OCI-LY7 (cell line): ENCODE data around the gene VAMP8. TPM values are rescaled to one million over a fixed set of nuclear protein-coding genes. Genes with fewer than 3 reads are reported as not detected.

Experiments used
- BruUV-seq: library from RNA; stranded (reverse); fragments of 400-500 nt; replicated peaks from 2 replicates; lab custom pipeline; 2021; lab: Mats Ljungman, UMichigan
- CTCF ChIA-PET: fragments of 300-600 bp; sonication (Branson Sonifier 250); formaldehyde crosslinking; loops from one replicate; lab custom pipeline; 2022; ENCODE audit warnings: antibody characterized with exemption; ENCODE audit not compliant: unreplicated experiment; lab: Charles Lee
- POLR2A ChIA-PET: fragments of 300-600 bp; sonication (Branson Sonifier 250); formaldehyde crosslinking; loops from one replicate; lab custom pipeline; 2022; ENCODE audit warnings: antibody characterized with exemption; lab: Charles Lee
- DNase-seq: peaks from one replicate; pipeline ENCODE4 v3.0.0-alpha.2; 2015; ENCODE audit warnings: low spot score
- H2AFZ ChIP-seq: fragments of 200-600 bp; sonication (generic), shearing (Covaris generic); 2 replicates; pipeline ENCODE4 v1.6.1; 2014; ENCODE audit warnings: mild to moderate bottlenecking, antibody characterized with exemption, low read length, moderate library complexity
- H3K27ac ChIP-seq: fragments of 200-600 bp; sonication (generic); 2 replicates; pipeline ENCODE4 v1.5.1; 2014; ENCODE audit warnings: mixed run types, low read depth, mild to moderate bottlenecking, moderate library complexity, low read length, inconsistent platforms; ENCODE audit not compliant: poor library complexity, severe bottlenecking
- H3K36me3 ChIP-seq: fragments of 200-600 bp; sonication (generic); 2 replicates; pipeline ENCODE4 v1.6.1; 2014; ENCODE audit warnings: mild to moderate bottlenecking, antibody characterized with exemption, low read length, moderate library complexity, mixed read lengths; ENCODE audit not compliant: insufficient read depth
- H3K4me1 ChIP-seq: fragments of 200-600 bp; sonication (generic); 2 replicates; pipeline ENCODE4 v1.5.1; 2014; ENCODE audit warnings: mild to moderate bottlenecking, low read length; ENCODE audit not compliant: insufficient read depth, poor library complexity, severe bottlenecking
- H3K4me2 ChIP-seq: fragments of 200-600 bp; sonication (generic); 2 replicates; pipeline ENCODE4 v1.6.1; 2014; ENCODE audit warnings: mild to moderate bottlenecking, low read length
- H3K4me3 ChIP-seq: fragments of 200-600 bp; sonication (generic); 2 replicates; pipeline ENCODE4 v1.5.1; 2014; ENCODE audit warnings: mild to moderate bottlenecking, low read depth, low read length; ENCODE audit not compliant: poor library complexity, severe bottlenecking
- H3K79me2 ChIP-seq: fragments of 200-600 bp; sonication (generic); 2 replicates; pipeline ENCODE4 v1.6.1; 2016; ENCODE audit warnings: low read depth, mild to moderate bottlenecking, low read length, moderate library complexity, mixed read lengths; ENCODE audit not compliant: insufficient read depth
- H3K9me2 ChIP-seq: fragments of 200-600 bp; sonication (generic); 2 replicates; pipeline ENCODE4 v1.6.1; 2016; ENCODE audit warnings: mild to moderate bottlenecking, low read length, mixed read lengths; ENCODE audit not compliant: insufficient read depth
- H3K9me3 ChIP-seq: fragments of 200-600 bp; sonication (generic); 2 replicates; pipeline ENCODE4 v1.6.1; 2014; ENCODE audit warnings: mild to moderate bottlenecking, mixed run types, low read length, mixed read lengths
- H4K20me1 ChIP-seq: fragments of 200-600 bp; sonication (generic); 2 replicates; pipeline ENCODE4 v1.6.1; 2014; ENCODE audit warnings: mild to moderate bottlenecking, antibody characterized with exemption, low read length, moderate library complexity, mixed read lengths; ENCODE audit not compliant: insufficient read depth
- EZH2phosphoT487 ChIP-seq: fragments of 200-600 bp; sonication (generic); IDR thresholded peaks from 2 replicates; pipeline ENCODE4 v1.6.1; 2018; ENCODE audit warnings: low read depth, borderline replicate concordance, mild to moderate bottlenecking, mixed run types, antibody characterized with exemption, low read length, moderate library complexity, mixed read lengths
- intact Hi-C: fragments of 100-400 bp; cut with micrococcal nuclease; formaldehyde crosslinking; loops from one replicate; pipeline ENCODE4 v1.10.0; 2022; ENCODE audit not compliant: unreplicated experiment
- small RNA-seq: library from RNA; depleted of rRNA; stranded (forward); fragments of <200 nt; gene quantifications from one replicate; pipeline ENCODE3, GENCODE V24; 2014
- total RNA-seq, 2 experiments: library from RNA; depleted of rRNA in 1 of 2; stranded (reverse); fragments of >200 nt in 1 of 2; shearing (Covaris generic) in 1 of 2; gene quantifications; 2 replicates each; pipeline ENCODE4 v1.2.3, GENCODE V29; 2014 to 2022
- TF ChIP-seq, protein P1 (sequence below): fragments of 200-600 bp; sonication (generic); conservative IDR thresholded peaks from 2 replicates; pipeline ENCODE4 v1.5.1; 2014; ENCODE audit warnings: mild to moderate bottlenecking, antibody characterized with exemption, low read length, moderate library complexity, mixed read lengths

Gene VAMP8
- total RNA-seq, 2 experiments from 2014 or later, result 112 to 152 TPM

- no peaks in the 10 kb centered on the region for H3K79me2 ChIP-seq
- H3K36me3 ChIP-seq, result peaks cover 98% of the 10 kb centered on the region
- POLR2A ChIA-PET, result interaction anchor here (0.7 kb wide), 1 partner anchor 20 kb away, joined by 3 read pairs; no protein-coding TSS in a partner anchor
- no peaks in the 10 kb centered on the region for H3K9me2 ChIP-seq
- H3K4me1 ChIP-seq, result no peaks in the 10 kb centered on the region
- H4K20me1 ChIP-seq, result no peaks in the 10 kb centered on the region
- no peaks in the 10 kb centered on the region for H3K9me3 ChIP-seq
- CTCF ChIA-PET, result no interaction called here
- no peak for TF ChIP-seq EZH2phosphoT487
- TF ChIP-seq, protein P1, sequence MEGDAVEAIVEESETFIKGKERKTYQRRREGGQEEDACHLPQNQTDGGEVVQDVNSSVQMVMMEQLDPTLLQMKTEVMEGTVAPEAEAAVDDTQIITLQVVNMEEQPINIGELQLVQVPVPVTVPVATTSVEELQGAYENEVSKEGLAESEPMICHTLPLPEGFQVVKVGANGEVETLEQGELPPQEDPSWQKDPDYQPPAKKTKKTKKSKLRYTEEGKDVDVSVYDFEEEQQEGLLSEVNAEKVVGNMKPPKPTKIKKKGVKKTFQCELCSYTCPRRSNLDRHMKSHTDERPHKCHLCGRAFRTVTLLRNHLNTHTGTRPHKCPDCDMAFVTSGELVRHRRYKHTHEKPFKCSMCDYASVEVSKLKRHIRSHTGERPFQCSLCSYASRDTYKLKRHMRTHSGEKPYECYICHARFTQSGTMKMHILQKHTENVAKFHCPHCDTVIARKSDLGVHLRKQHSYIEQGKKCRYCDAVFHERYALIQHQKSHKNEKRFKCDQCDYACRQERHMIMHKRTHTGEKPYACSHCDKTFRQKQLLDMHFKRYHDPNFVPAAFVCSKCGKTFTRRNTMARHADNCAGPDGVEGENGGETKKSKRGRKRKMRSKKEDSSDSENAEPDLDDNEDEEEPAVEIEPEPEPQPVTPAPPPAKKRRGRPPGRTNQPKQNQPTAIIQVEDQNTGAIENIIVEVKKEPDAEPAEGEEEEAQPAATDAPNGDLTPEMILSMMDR, result no peak
- intact Hi-C loops, result no loop called here
- no peak for DNase-seq
- no peak overlapping the region for H3K4me3 ChIP-seq
- H2AFZ ChIP-seq, result no peak overlapping the region
- no peak overlapping the region for H3K27ac ChIP-seq
- H3K4me2 ChIP-seq, result no peak overlapping the region
- no TSS peak for BruUV-seq
Observed at GRCh38 chr2:85631316-85631715, 53.9 kb downstream of the VAMP8 start.

Small RNA genes lying within 50 kb of the gene (small RNA-seq; reads per million reads assigned to genes)
- not detected for gene RN7SL126P

Other genes with a start within 250 kb of the VAMP8 start
- 74.4 and 78.6 TPM in 2 replicates for gene TGOLN2, start 249.6 kb upstream of the VAMP8 start, total RNA-seq (2014; rRNA removed; shearing (Covaris generic))
- 76.9 and 86.6 TPM in 2 replicates for gene TGOLN2, start 249.6 kb upstream of the VAMP8 start, total RNA-seq (2022)
- 5.9 and 14.1 TPM in 2 replicates for gene RETSAT, start 223.1 kb upstream of the VAMP8 start, total RNA-seq (2014; rRNA removed; shearing (Covaris generic))
- gene RETSAT, start 223.1 kb upstream of the VAMP8 start, total RNA-seq (2022), result 19.2 and 19.9 TPM in 2 replicates
- gene ELMOD3, start 222.8 kb upstream of the VAMP8 start, total RNA-seq (2014; rRNA removed; shearing (Covaris generic)), result 12.0 and 22.1 TPM in 2 replicates
- gene ELMOD3, start 222.8 kb upstream of the VAMP8 start, total RNA-seq (2022), result 18.5 and 21.8 TPM in 2 replicates
- 7.5 and 9.8 TPM in 2 replicates for gene CAPG, start 167.2 kb upstream of the VAMP8 start, total RNA-seq (2014; rRNA removed; shearing (Covaris generic))
- gene CAPG, start 167.2 kb upstream of the VAMP8 start, total RNA-seq (2022), result 7.9 and 8.1 TPM in 2 replicates
- gene SH2D6, start 158.9 kb upstream of the VAMP8 start, total RNA-seq (2014; rRNA removed; shearing (Covaris generic)), result 0.35 and 0.82 TPM in 2 replicates
- gene SH2D6, start 158.9 kb upstream of the VAMP8 start, total RNA-seq (2022), result 2.6 and 3.5 TPM in 2 replicates
- gene MAT2A, start 38.4 kb upstream of the VAMP8 start, total RNA-seq (2014; rRNA removed; shearing (Covaris generic)), result 336 and 350 TPM in 2 replicates
- gene MAT2A, start 38.4 kb upstream of the VAMP8 start, total RNA-seq (2022), result 462 and 466 TPM in 2 replicates
- gene GGCX, start 16.1 kb upstream of the VAMP8 start, total RNA-seq (2014; rRNA removed; shearing (Covaris generic)), result 16.5 and 33.3 TPM in 2 replicates
- gene GGCX, start 16.1 kb upstream of the VAMP8 start, total RNA-seq (2022), result 32.5 and 32.8 TPM in 2 replicates
- 0.54 and 3.0 TPM in 2 replicates for gene VAMP5, start 6.8 kb downstream of the VAMP8 start, total RNA-seq (2014; rRNA removed; shearing (Covaris generic))
- 3.8 and 3.9 TPM in 2 replicates for gene VAMP5, start 6.8 kb downstream of the VAMP8 start, total RNA-seq (2022)
- 98.4 and 179 TPM in 2 replicates for gene RNF181, start 18.2 kb downstream of the VAMP8 start, total RNA-seq (2014; rRNA removed; shearing (Covaris generic))
- 95.1 and 97.8 TPM in 2 replicates for gene RNF181, start 18.2 kb downstream of the VAMP8 start, total RNA-seq (2022)
- gene TMEM150A, start 25.1 kb downstream of the VAMP8 start, total RNA-seq (2014; rRNA removed; shearing (Covaris generic)), result 0.92 TPM in 1 of 2 replicates, not detected in the other
- gene TMEM150A, start 25.1 kb downstream of the VAMP8 start, total RNA-seq (2022), result 0.74 and 1.1 TPM in 2 replicates
- 62.0 and 86.7 TPM in 2 replicates for gene C2orf68, start 34.5 kb downstream of the VAMP8 start, total RNA-seq (2014; rRNA removed; shearing (Covaris generic))
- 86.2 and 96.1 TPM in 2 replicates for gene C2orf68, start 34.5 kb downstream of the VAMP8 start, total RNA-seq (2022)
- gene USP39, start 38.6 kb downstream of the VAMP8 start, total RNA-seq (2014; rRNA removed; shearing (Covaris generic)), result 76.2 and 79.8 TPM in 2 replicates
- 74.5 and 83.2 TPM in 2 replicates for gene USP39, start 38.6 kb downstream of the VAMP8 start, total RNA-seq (2022)
- not detected in 2 replicates for gene SFTPB, start 90.6 kb downstream of the VAMP8 start, total RNA-seq (2014; rRNA removed; shearing (Covaris generic))
- not detected in 2 replicates for gene SFTPB, start 90.6 kb downstream of the VAMP8 start, total RNA-seq (2022)
- not detected in 2 replicates for gene GNLY, start 116.8 kb downstream of the VAMP8 start, total RNA-seq (2014; rRNA removed; shearing (Covaris generic))
- not detected in 2 replicates for gene GNLY, start 116.8 kb downstream of the VAMP8 start, total RNA-seq (2022)
- 0.44 TPM in 1 of 2 replicates, not detected in the other for gene ATOH8, start 176.4 kb downstream of the VAMP8 start, total RNA-seq (2014; rRNA removed; shearing (Covaris generic))
- gene ATOH8, start 176.4 kb downstream of the VAMP8 start, total RNA-seq (2022), result not detected in 2 replicates